K562 (cell line): Measurements from ENCODE around the gene ADGRG1. TPM values are rescaled to one million over a fixed set of nuclear protein-coding genes. Genes with fewer than 3 reads are reported as not detected.

Source experiments
- CTBP1 ChIP-seq: fragments of 450-650 bp; IDR thresholded peaks from 2 replicates; pipeline ENCODE4 v1.6.1; 2016; ENCODE audit warnings: borderline replicate concordance
- GTF2B ChIP-seq: IDR thresholded peaks from 2 replicates; pipeline ENCODE4 v1.6.1; 2011; ENCODE audit not compliant: insufficient read length; ENCODE audit errors: extremely low read depth
- MED1 ChIP-seq: sonication (generic); formaldehyde crosslinking; IDR thresholded peaks from 2 replicates; pipeline ENCODE4 v1.8.1; 2023; ENCODE audit warnings: missing genetic modification reagents, borderline replicate concordance
- PHF21A ChIP-seq: fragments of 450-650 bp; IDR thresholded peaks from 2 replicates; pipeline ENCODE4 v1.6.1; 2017; ENCODE audit warnings: low read depth, borderline replicate concordance
- RB1 ChIP-seq: fragments of 450-650 bp; IDR thresholded peaks from 2 replicates; pipeline ENCODE4 v1.6.1; 2017; ENCODE audit warnings: low read depth, mild to moderate bottlenecking
- RERE ChIP-seq: sonication (generic); formaldehyde crosslinking; IDR thresholded peaks from 2 replicates; pipeline ENCODE4 v1.8.0; 2023; ENCODE audit warnings: missing genetic modification reagents, mild to moderate bottlenecking, borderline replicate concordance
- ZNF146 ChIP-seq: IDR thresholded peaks from one replicate; pipeline ENCODE4 v1.6.1; 2018; ENCODE audit warnings: missing compliant biosample characterization; ENCODE audit not compliant: unreplicated experiment
- ZNF696 ChIP-seq: fragments of 250-450 bp; sonication (Bioruptor Pico); conservative IDR thresholded peaks from 2 replicates; pipeline ENCODE4 v1.4.0; 2020; ENCODE audit warnings: mild to moderate bottlenecking, moderate library complexity
- ZNF699 ChIP-seq: fragments of 250-450 bp; sonication (Bioruptor Pico); IDR thresholded peaks from 2 replicates; pipeline ENCODE4 v1.8.0; 2021; ENCODE audit warnings: mild to moderate bottlenecking, moderate library complexity; ENCODE audit not compliant: insufficient replicate concordance
- polyA plus RNA-seq, 8 experiments: library from polyadenylated mRNA; depleted of rRNA in 4 of 8; stranded (reverse) in 5 of 8; unstranded in 3 of 8; fragments of >200 nt; fragmentation: Nextera tagmentation in 2 of 8; fragmentation: Illumina TruSeq in 1 of 8; extraction: Ambion mirVana in 2 of 8; extraction: Trizol in 1 of 8; gene quantifications; 2 replicates each; pipeline versions ENCODE4 v1.2.1 to v1.2.3, GENCODE V29; 2011 to 2014; ENCODE audit warnings: inconsistent platforms in 1 of 8, missing spikeins in 1 of 8
- total RNA-seq, 7 experiments: library from RNA; depleted of rRNA in 6 of 7; stranded (reverse); fragments of >200 nt in 6 of 7; fragmentation: Illumina TruSeq in 2 of 7; extraction: Trizol in 2 of 7; gene quantifications; 2 replicates each; pipeline versions ENCODE4 v1.2.1 to v1.2.3, GENCODE V29; 2011 to 2021; ENCODE audit warnings: low replicate concordance in 1 of 7

Gene ADGRG1
- total and polyA plus RNA-seq, 9 of the 15 experiments (the other 6 are each of a cell fraction or from before 2014, with no cell fraction given), result 0.04 to 0.31 (median 0.16) TPM; not detected in 6

GRCh38 chr16:57628008-57628781, at the start of gene ADGRG1 (continued):
- TF ChIP-seq CTBP1 (peak; percentile 94), ZNF146 (CRISPR knock-in tag) (no peak), ZNF699 (CRISPR knock-in tag) (no peak), PHF21A (no peak), GTF2B (no peak), MED1 (CRISPR knock-in tag) (no peak), RB1 (no peak), ZNF696 (CRISPR knock-in tag) (no peak), RERE (CRISPR knock-in tag) (no peak)
